Measurements from ENCODE around the gene HTRA3. TPM values are rescaled to one million over a fixed set of nuclear protein-coding genes. Genes with fewer than 3 reads are reported as not detected.

Gene HTRA3
- total and polyA plus RNA-seq, 4 donors, result 0.36 to 1.2 (median 1.1) TPM

DNA sequence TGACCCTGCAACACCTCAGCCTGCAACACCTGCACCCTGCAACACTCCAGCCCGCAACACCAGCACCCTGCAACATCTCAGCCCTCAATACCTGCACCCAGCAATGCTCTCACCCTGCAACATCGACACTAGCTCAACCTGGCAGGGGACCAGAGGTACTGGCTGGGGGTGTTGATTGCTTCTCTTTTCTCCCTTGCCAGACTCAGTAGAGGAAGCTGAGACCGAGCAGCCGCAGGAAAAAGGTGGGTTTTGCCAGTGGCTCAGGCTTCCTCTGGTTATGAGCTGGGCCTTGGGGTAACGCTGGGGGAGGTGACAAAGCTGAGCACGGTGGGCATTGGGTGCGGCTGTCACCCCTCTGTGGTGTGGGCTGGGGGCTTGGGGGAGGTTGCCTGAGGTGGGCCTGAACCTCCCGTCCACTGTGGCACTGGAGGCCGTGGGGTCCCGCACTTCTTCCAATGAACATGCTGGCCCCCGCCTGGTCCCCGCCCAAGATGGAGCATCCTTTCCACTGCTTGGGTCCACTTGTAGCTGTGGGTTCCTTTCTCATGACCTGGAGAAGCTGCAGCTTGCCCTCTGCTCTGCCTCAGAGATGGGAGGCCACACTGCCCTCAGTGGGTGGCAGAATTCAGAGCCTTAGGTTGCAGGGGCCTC lies 44.5 kb upstream of the HTRA3 start:
- Histone ChIP-seq H3K4me3 (ENCODE audit: low read depth in 1 of 3, low read length in 3 of 3) (no peak overlapping the region), H3K9ac (ENCODE audit: low read depth in 1 of 2, low read length in 2 of 2) (no peak overlapping the region), H3K4me1 (ENCODE audit: control insufficient read depth in 4 of 4, insufficient read depth in 4 of 4, low read length in 3 of 4) (peaks cover 2 to 18% (median 13%) of the 10 kb centered on the region in 4 donors), H3K27ac (ENCODE audit: low read depth in 1 of 2, low read length in 2 of 2) (no peak overlapping the region), H3K36me3 (ENCODE audit: control insufficient read depth in 4 of 4, insufficient read depth in 3 of 4, low read depth in 1 of 4, low read length in 3 of 4) (peaks cover 5 to 36% (median 30%) of the 10 kb centered on the region in 4 donors), H3K27me3 (ENCODE audit: control insufficient read depth in 4 of 4, insufficient read depth in 4 of 4, low read length in 3 of 4) (no peaks in the 10 kb centered on the region), H3K9me3 (ENCODE audit: control insufficient read depth in 4 of 4, low read length in 3 of 4) (no peaks in the 10 kb centered on the region)
- WGBS, result 80% methylated on average over 12 of the region's 12 CpGs
- TF ChIP-seq GABPA (IDR thresholded peaks at IDR 0.05 in 1 of 2, conservative IDR thresholded peaks at IDR 0.05 in 1 of 2) (no peak), HNF4A (conservative IDR thresholded peaks at IDR 0.05) (no peak), JUND (IDR thresholded peaks at IDR 0.05) (no peak), RXRA (IDR thresholded peaks at IDR 0.05) (no peak), TAF1 (conservative IDR thresholded peaks at IDR 0.05) (no peak), MAX (IDR thresholded peaks at IDR 0.05) (no peak)
- DNase-seq (ENCODE audit: low spot score), result no peak

GRCh38 chr4:8225706-8226443 lies 43.7 kb upstream of the HTRA3 start:
- H3K4me3 ChIP-seq (ENCODE audit: low read depth in 1 of 3, low read length in 3 of 3), result no peak overlapping the region
- peaks cover 2 to 18% (median 13%) of the 10 kb centered on the region in 4 donors for H3K4me1 ChIP-seq (ENCODE audit: control insufficient read depth in 4 of 4, insufficient read depth in 4 of 4, low read length in 3 of 4)
- no peak overlapping the region for H3K9ac ChIP-seq (ENCODE audit: low read depth in 1 of 2, low read length in 2 of 2)
- H3K27me3 ChIP-seq (ENCODE audit: control insufficient read depth in 4 of 4, insufficient read depth in 4 of 4, low read length in 3 of 4), result no peaks in the 10 kb centered on the region
- no peaks in the 10 kb centered on the region for H3K9me3 ChIP-seq (ENCODE audit: control insufficient read depth in 4 of 4, low read length in 3 of 4)
- TF ChIP-seq YY1 (IDR thresholded peaks at IDR 0.05) (no peak), HNF4G (IDR thresholded peaks at IDR 0.05) (no peak), SP1 (IDR thresholded peaks at IDR 0.05) (no peak), FOXA2 (IDR thresholded peaks at IDR 0.05) (no peak), NR2F2 (IDR thresholded peaks at IDR 0.05) (no peak), HNF4A (conservative IDR thresholded peaks at IDR 0.05) (no peak)
- no peak for DNase-seq (ENCODE audit: low spot score)
- H3K27ac ChIP-seq (ENCODE audit: low read depth in 1 of 2, low read length in 2 of 2), result no peak overlapping the region
- peaks cover 5 to 35% (median 25%) of the 10 kb centered on the region in 4 donors for H3K36me3 ChIP-seq (ENCODE audit: control insufficient read depth in 4 of 4, insufficient read depth in 3 of 4, low read depth in 1 of 4, low read length in 3 of 4)
- 63% methylated on average over 10 of the region's 10 CpGs for WGBS

- WGBS, result 86% methylated on average over 31 of the region's 31 CpGs
- Histone ChIP-seq H3K9ac (ENCODE audit: low read depth in 1 of 2, low read length in 2 of 2) (no peak overlapping the region), H3K27me3 (ENCODE audit: control insufficient read depth in 4 of 4, insufficient read depth in 4 of 4, low read length in 3 of 4) (no peaks in the 10 kb centered on the region), H3K4me3 (ENCODE audit: low read depth in 1 of 3, low read length in 3 of 3) (no peak overlapping the region), H3K27ac (ENCODE audit: low read depth in 1 of 2, low read length in 2 of 2) (no peak overlapping the region), H3K4me1 (ENCODE audit: control insufficient read depth in 4 of 4, insufficient read depth in 4 of 4, low read length in 3 of 4) (peaks cover 2 to 18% (median 13%) of the 10 kb centered on the region in 4 donors), H3K36me3 (ENCODE audit: control insufficient read depth in 4 of 4, insufficient read depth in 3 of 4, low read depth in 1 of 4, low read length in 3 of 4) (peaks cover 5 to 32% (median 21%) of the 10 kb centered on the region in 4 donors), H3K9me3 (ENCODE audit: control insufficient read depth in 4 of 4, low read length in 3 of 4) (no peaks in the 10 kb centered on the region)
- TF ChIP-seq GABPA (IDR thresholded peaks at IDR 0.05 in 1 of 2, conservative IDR thresholded peaks at IDR 0.05 in 1 of 2) (no peak), FOXA1 (IDR thresholded peaks at IDR 0.05) (no peak), MAX (IDR thresholded peaks at IDR 0.05) (no peak), TAF1 (conservative IDR thresholded peaks at IDR 0.05) (no peak), YY1 (IDR thresholded peaks at IDR 0.05) (no peak), EGR1 (IDR thresholded peaks at IDR 0.05; ENCODE audit: low read depth in 2 of 2) (no peak), RXRA (IDR thresholded peaks at IDR 0.05) (no peak), NR2F2 (IDR thresholded peaks at IDR 0.05) (no peak), HNF4A (conservative IDR thresholded peaks at IDR 0.05) (no peak), FOXA2 (IDR thresholded peaks at IDR 0.05) (no peak), REST (IDR thresholded peaks at IDR 0.05) (no peak), SP1 (IDR thresholded peaks at IDR 0.05) (no peak), RAD21 (IDR thresholded peaks at IDR 0.05) (no peak)
- TF ChIP-seq, protein P1, sequence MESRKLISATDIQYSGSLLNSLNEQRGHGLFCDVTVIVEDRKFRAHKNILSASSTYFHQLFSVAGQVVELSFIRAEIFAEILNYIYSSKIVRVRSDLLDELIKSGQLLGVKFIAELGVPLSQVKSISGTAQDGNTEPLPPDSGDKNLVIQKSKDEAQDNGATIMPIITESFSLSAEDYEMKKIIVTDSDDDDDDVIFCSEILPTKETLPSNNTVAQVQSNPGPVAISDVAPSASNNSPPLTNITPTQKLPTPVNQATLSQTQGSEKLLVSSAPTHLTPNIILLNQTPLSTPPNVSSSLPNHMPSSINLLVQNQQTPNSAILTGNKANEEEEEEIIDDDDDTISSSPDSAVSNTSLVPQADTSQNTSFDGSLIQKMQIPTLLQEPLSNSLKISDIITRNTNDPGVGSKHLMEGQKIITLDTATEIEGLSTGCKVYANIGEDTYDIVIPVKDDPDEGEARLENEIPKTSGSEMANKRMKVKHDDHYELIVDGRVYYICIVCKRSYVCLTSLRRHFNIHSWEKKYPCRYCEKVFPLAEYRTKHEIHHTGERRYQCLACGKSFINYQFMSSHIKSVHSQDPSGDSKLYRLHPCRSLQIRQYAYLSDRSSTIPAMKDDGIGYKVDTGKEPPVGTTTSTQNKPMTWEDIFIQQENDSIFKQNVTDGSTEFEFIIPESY (IDR thresholded peaks at IDR 0.05), result no peak
- TF ChIP-seq, protein P2, sequence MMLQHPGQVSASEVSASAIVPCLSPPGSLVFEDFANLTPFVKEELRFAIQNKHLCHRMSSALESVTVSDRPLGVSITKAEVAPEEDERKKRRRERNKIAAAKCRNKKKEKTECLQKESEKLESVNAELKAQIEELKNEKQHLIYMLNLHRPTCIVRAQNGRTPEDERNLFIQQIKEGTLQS (IDR thresholded peaks at IDR 0.05), result no peak
- DNase-seq (ENCODE audit: low spot score), result no peak
Observed at GRCh38 chr4:8227201-8227770, 42.3 kb upstream of the HTRA3 start.

Data from liver (tissue), 9 donors.